Activated T-cell treated with anti-CD3 and anti-CD28 coated beads, Interleukin-2, amount 50 U/mL, for 4 hours (primary cell): Measurements from ENCODE around the gene CLIP4. TPM values are rescaled to one million over a fixed set of nuclear protein-coding genes. Genes with fewer than 3 reads are reported as not detected.

ENCODE experiments used
- ATAC-seq, 2 donors: fragments of 200-7000 bp; cut with Tn5 transposase; one replicate each; pipeline ENCODE4 v1.10.0; 2021
- DNase-seq: peaks from one replicate; pipeline ENCODE4 v3.0.0-alpha.2; 2020
- H3K27me3 Mint-ChIP-seq: one replicate; pipeline ENCODE4 v1.8.0; 2021; ENCODE audit warnings: low read depth, mixed read lengths
- H3K36me3 Mint-ChIP-seq: one replicate; pipeline ENCODE4 v1.8.0; 2022; ENCODE audit warnings: mixed read lengths; ENCODE audit not compliant: insufficient read depth
- H3K4me1 Mint-ChIP-seq: one replicate; pipeline ENCODE4 v1.8.0; 2021; ENCODE audit warnings: low read depth, mixed read lengths
- H3K4me3 Mint-ChIP-seq: one replicate; pipeline ENCODE4 v1.8.0; 2021; ENCODE audit warnings: mild to moderate bottlenecking, moderate library complexity, mixed read lengths
- H3K9me3 Mint-ChIP-seq: one replicate; pipeline ENCODE4 v1.8.0; 2021; ENCODE audit warnings: mixed read lengths
- total RNA-seq, 3 donors: library from RNA; stranded (reverse); gene quantifications; one replicate each; pipeline ENCODE4 v1.2.1, GENCODE V29; 2021

Gene CLIP4
- total RNA-seq, 3 donors from 2014 or later, result 11.7 to 14.5 (median 12.1) TPM

DNA sequence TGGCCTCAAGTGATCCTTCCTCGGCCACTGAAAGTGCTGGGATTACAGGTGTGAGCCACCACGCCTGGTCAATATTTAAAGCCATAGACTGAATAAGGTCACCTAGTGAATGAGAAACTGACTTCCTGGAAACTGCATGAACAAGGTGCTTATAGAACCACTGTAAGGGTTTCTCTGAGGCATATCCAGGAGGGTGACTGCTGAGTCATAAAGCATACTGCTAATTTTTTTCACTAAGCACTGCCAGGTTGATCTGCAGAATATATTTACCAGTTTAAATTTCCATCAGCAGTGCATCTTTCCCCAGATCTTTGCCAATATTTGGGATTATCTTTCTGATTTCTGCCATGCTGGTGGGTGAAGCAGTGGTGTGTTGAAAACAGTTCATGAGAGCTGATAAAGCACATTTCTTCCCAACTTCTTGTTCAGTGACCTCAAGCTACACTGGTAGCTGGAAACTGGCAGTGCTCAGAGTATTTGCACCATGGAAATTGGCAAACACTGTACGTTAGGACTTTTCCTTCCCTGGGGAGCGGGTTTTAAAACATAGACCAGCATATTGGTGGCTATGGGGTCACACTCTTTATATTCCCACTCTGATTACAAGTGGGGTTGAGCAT is 4.2 kb upstream of the CLIP4 start:
- Mint-ChIP-seq H3K27me3 (no peaks in the 10 kb centered on the region), H3K36me3 (no peaks in the 10 kb centered on the region), H3K4me1 (peaks cover 8% of the 10 kb centered on the region), H3K4me3 (no peak overlapping the region), H3K9me3 (no peaks in the 10 kb centered on the region)
- DNase-seq, result no peak
- ATAC-seq, result no peak

DNA sequence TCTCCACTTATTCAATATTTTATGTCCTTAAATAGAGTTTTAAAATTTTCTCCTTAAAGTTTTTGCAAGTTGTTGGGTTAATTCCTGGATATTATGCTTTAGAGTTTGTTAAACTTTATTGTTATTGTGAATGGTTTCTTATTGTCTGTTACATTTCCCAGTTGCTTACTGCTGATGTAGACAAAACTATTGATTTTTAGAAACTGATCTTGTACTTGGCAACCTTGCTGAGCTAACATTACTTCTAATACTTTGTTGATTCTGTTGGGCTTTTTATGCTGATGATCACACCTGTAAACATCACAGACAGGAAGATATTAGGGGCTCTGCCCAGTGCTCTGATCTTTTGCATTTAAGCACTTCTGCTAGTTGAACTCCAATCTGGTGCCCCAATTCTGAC is 2.8 kb upstream of the CLIP4 start:
- DNase-seq (no peak), ATAC-seq (no peak)
- peaks cover 21% of the 10 kb centered on the region for H3K4me1 Mint-ChIP-seq
- H3K4me3 Mint-ChIP-seq, result no peak overlapping the region
- no peaks in the 10 kb centered on the region for H3K9me3 Mint-ChIP-seq
- H3K27me3 Mint-ChIP-seq, result no peaks in the 10 kb centered on the region
- no peaks in the 10 kb centered on the region for H3K36me3 Mint-ChIP-seq

DNA sequence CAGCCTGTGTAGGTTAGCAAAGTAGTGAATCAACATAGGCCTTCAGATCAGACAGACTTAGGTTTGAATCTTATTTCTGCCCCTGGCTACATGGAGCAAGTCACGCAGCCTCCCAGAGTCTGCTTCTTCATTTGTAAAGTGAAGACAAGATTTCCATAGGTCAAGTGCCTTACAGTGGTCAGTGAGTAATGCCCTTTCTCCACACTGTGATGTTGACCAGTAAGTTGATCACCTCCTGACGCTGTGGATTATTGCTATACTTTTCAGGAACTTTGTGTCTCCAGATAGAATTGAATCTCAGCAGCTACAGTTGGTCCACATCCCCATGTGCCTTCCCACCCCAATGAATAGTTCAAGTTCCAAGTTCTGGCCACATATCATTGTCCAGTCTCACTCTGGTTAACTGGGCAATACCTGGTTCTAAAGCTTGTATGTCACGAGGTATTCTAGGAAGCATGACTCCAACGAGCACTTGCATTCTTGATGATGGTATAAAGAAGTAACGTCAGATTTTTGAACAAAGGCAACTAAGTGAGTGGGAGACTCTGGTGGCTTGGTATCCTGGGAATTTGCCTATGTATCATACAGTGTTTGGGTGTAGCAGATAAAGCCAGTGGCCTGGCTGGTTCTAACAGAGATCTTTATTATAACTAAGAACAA is 2.1 kb upstream of the CLIP4 start:
- ATAC-seq (no peak), DNase-seq (no peak)
- no peak overlapping the region for H3K4me3 Mint-ChIP-seq
- H3K27me3 Mint-ChIP-seq, result no peaks in the 10 kb centered on the region
- H3K4me1 Mint-ChIP-seq, result peaks cover 29% of the 10 kb centered on the region
- no peaks in the 10 kb centered on the region for H3K36me3 Mint-ChIP-seq
- H3K9me3 Mint-ChIP-seq, result no peaks in the 10 kb centered on the region

DNA sequence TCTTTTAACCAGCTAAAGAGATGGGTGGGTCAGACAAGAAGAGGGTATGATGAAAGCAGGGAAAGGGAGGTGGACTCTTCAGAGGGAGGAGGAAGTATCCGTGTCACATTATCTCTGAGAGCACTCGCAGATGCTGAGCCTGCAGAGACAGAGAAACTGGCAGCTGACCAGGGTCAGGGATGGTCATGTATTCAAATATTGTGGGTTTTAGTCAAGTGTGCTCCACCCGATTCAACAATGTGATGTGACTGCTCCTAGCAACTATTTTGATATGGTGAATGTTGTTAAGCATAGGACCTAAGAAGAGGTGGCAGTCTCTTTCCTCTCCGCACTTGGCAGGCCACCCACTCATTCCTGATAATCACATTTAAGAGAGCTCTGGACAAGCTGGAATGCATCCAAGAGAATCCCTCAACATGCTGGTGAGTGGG is 1.3 kb upstream of the CLIP4 start:
- peak overlapping the region; percentile 87 for H3K4me3 Mint-ChIP-seq
- H3K4me1 Mint-ChIP-seq, result peaks cover 33% of the 10 kb centered on the region
- no peaks in the 10 kb centered on the region for H3K9me3 Mint-ChIP-seq
- DNase-seq (no peak), ATAC-seq (no peak)
- H3K27me3 Mint-ChIP-seq, result no peaks in the 10 kb centered on the region
- no peaks in the 10 kb centered on the region for H3K36me3 Mint-ChIP-seq

DNA sequence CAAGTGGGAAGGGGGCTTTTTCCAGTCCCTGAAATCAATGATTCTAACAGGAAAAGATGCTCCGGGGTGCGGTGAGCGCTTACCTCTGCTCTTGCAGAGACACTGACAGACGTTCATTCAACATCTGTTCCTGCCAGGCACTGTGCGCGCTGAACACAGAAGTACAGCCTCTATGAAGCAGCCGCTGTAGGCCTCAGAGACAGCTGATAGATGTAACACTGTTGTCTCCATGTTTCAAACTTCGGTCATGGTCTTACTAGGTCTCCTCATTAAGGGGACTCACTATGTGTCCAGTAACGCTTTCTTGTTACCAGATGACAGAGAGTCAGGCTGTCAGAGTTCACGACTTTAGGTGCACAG is 649 bp upstream of the CLIP4 start:
- Mint-ChIP-seq H3K4me3 (peak overlapping the region; percentile 87), H3K4me1 (peaks cover 39% of the 10 kb centered on the region), H3K27me3 (no peaks in the 10 kb centered on the region), H3K36me3 (no peaks in the 10 kb centered on the region), H3K9me3 (no peaks in the 10 kb centered on the region)
- peak; percentile 5 for DNase-seq
- no peak for ATAC-seq

DNA sequence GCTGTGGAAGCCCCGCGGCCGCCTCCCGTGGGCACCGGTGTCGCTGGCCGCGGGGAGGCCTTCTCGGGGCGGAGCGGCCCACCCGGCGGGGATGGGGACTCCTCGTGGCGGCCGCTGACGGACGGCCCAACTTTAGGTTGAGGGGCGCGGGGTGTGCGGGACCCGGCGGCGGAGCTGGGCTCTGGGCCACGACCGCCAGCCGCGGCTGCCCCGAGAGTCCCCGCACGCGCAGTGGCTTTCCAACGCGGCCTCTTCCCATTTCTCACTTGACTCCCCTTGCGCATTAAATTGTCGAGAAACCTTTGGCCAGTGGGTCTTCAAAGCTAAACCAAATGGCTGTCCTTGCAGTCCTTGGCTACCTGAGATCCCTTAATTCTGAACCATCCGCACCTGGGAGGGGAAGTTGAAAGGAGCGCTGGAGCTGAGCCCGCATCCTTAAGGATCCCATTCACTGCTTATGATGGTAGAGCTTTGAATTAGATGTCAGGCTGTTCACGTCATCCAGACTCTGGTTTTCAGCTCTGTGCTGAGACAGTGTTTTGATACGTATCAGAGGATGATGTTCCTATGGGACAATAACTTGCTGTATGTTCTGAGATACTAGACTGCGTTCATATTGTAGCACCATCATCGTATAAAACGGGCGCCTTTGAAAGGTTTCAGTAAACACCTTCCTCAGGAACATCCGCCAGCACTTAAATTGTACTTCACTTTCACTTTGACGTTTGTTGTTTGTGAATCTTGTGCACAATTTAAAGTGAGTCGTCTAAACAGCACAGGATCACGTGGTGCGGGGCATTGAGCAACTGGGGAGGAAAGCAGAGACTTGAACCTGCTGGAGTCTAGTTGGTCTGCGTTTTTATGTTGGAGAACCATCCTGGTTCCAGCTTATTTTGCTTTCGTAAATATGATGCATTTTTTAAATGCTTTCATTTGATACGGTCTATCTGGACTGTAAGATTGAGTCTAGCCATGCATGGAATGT is 874 bp downstream of the CLIP4 start:
- Mint-ChIP-seq H3K9me3 (no peaks in the 10 kb centered on the region), H3K27me3 (no peaks in the 10 kb centered on the region), H3K4me3 (peak overlapping the region; percentile 93), H3K36me3 (peaks cover 3% of the 10 kb centered on the region), H3K4me1 (peaks cover 48% of the 10 kb centered on the region)
- DNase-seq, result peak; percentile 55
- peak; percentile 59 to 61 for ATAC-seq

DNA sequence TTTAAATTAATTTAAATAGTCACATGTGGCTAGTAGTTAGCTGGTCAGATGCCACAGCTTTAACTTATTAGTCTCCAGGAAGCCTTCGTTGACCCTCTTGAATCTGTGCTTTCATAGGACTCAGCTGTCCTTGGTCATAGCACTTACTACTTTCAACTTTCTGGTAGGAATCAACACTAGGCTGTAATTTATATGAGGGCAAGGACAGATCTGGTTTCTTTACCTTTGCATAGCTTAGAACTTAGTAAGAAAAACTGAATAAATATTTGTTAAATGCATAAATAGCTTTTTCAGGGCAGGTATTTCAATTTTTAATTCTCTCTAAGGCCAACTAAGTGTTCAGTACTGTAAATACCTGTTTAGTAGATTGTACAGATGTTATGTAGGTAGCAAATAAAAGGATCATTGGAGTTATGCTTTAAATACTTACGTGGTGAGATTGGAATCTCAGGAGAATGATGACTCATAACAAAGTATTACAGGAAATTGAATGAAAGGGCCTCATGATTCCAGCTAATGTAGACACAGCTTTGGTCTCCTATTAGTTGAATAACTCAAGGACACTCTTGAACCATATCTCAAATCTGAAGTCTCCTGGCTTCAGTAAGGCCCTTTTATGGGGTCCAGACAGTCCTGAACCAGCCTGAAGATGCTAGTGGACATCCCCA is 2.6 kb downstream of the CLIP4 start:
- H3K27me3 Mint-ChIP-seq, result no peaks in the 10 kb centered on the region
- DNase-seq, result no peak
- no peaks in the 10 kb centered on the region for H3K9me3 Mint-ChIP-seq
- peak overlapping the region; percentile 54 for H3K4me3 Mint-ChIP-seq
- ATAC-seq, result no peak
- peaks cover 47% of the 10 kb centered on the region for H3K4me1 Mint-ChIP-seq
- peaks cover 13% of the 10 kb centered on the region for H3K36me3 Mint-ChIP-seq

DNA sequence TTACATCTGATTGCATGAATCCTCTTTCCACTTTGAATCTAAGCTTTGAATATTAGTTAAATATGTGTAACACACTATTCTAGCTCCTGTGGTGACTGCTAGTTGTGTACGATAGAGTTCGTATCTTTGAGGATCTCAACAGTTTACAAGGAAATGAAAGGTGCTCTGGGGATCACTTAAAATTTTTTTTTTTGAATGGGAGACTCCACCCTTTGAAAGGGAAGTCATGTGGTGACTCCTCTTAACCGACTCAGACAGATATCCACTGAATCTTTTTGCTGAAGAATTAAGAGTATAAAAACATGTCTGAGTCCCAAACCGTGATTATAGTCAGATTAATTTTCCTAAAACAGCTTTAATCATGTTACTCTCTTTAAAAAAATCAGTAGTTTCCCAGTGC is 4.0 kb downstream of the CLIP4 start:
- DNase-seq, result no peak
- Mint-ChIP-seq H3K9me3 (peaks cover 10% of the 10 kb centered on the region), H3K4me3 (no peak overlapping the region), H3K4me1 (peaks cover 57% of the 10 kb centered on the region), H3K36me3 (peaks cover 25% of the 10 kb centered on the region), H3K27me3 (no peaks in the 10 kb centered on the region)
- no peak for ATAC-seq

DNA sequence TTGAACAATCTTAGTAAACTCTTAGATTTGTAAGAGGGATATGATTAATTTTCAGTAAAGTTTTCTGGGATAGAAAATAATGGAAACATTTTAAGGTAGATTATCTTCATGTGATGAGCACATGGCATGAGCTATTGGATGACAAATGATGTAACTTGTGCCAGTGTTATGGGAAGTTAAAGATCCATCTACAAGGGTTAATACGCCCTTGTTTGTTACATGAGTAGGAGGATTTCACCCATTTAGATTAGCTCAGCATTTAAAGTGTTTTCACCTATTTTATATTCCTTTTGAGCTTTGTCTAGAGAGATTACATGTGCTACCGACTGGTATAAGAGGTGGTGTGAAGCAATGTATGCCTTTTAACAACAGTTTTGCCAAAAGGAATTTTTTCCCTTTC is 5.6 kb downstream of the CLIP4 start:
- no peak for ATAC-seq
- Mint-ChIP-seq H3K4me3 (no peak overlapping the region), H3K36me3 (peaks cover 40% of the 10 kb centered on the region), H3K4me1 (peaks cover 58% of the 10 kb centered on the region), H3K9me3 (peaks cover 15% of the 10 kb centered on the region), H3K27me3 (no peaks in the 10 kb centered on the region)
- no peak for DNase-seq

DNA sequence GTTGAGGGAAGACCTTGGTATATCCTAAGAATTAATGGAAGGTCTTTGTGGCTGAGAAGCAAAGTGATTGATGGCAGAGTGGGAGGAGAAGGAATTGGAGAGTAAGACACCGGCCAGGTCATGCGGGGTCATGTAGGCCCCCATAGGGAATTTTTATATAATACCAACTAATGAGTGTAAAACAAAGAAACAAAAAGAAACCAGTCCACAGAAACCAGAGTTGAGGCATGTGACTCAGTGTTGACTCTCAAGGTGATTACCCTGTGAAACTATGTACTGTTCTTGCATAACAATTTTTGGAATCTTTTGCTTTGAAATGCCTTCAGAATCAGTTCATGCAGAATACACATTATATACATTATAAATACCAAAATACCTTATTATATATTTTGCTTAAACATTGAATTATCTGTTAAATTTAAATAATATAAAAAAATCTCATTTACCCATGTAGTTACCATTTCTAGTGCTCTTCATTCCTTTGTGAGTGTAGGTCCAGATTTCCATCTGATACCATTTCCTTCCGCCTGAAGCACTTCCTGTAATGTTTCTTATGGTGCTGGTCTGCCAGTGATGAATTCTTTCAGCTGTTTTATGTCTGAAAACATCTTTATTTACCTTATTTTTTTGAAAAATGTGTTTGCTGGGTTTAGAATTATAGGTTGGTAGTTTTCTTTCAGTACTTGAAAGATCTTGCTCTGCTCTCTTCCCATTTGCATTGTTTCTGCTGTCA is 8.6 kb downstream of the CLIP4 start:
- Mint-ChIP-seq H3K4me3 (no peak overlapping the region), H3K36me3 (peaks cover 50% of the 10 kb centered on the region), H3K9me3 (peaks cover 15% of the 10 kb centered on the region), H3K27me3 (no peaks in the 10 kb centered on the region), H3K4me1 (peaks cover 51% of the 10 kb centered on the region)
- ATAC-seq (peak; percentile 95 to 96), DNase-seq (no peak)

DNA sequence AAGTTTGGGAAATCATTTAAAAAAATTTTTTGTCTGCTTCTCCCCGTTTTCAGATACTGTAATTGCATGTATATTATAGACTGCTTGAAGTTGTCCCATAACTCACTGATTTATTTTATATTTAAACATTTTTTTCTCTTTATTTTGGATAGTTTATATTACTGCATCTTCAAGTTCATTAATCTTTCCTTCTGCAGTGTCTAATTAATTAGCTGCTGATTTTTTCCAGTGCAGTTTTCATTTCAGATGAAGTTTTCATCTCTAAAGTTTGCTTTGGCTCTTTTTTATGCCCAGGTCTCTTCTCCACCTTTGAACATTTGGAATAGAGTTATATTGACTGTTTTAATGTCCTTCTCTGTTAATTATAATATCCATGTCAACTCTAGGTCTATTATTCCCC is 9.3 kb downstream of the CLIP4 start:
- H3K4me1 Mint-ChIP-seq, result peaks cover 48% of the 10 kb centered on the region
- H3K27me3 Mint-ChIP-seq, result no peaks in the 10 kb centered on the region
- H3K9me3 Mint-ChIP-seq, result peaks cover 15% of the 10 kb centered on the region
- H3K36me3 Mint-ChIP-seq, result peaks cover 51% of the 10 kb centered on the region
- DNase-seq (no peak), ATAC-seq (no peak)
- H3K4me3 Mint-ChIP-seq, result no peak overlapping the region

DNA sequence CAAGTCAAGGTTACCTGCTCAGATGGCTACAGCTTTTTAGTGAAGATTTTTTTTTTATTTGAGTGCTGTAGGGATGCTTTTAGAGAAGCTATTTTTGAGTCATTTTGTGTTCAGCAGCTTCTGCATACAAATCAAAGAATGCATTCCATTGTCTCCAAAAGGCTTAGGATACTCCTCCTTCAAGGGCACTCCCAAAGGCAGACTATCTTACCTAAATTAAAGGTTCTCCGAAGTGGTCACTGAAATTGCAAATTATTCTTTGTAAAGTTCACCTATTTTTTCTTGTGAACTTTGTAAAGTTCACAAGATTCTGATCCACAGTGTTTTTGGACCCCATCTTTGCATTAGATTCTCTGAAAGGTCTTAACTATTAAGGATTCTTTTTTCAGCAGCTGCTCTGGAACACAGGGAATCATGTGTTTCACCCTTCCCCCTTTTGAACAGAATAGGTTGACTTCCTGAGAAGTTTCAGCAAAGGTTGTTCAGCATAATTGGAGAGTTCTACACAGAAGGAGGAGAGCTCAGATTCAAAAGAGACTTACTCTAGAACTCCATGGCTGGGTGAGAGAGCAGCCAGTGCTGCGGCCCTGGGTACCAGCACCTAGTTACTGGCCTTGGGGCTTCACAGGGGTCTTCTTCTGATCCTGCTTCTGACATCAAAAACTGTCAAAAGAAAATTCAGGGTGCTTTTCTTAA is 14.5 kb downstream of the CLIP4 start:
- Mint-ChIP-seq H3K4me1 (peaks cover 37% of the 10 kb centered on the region), H3K27me3 (no peaks in the 10 kb centered on the region), H3K9me3 (peaks cover 2% of the 10 kb centered on the region), H3K36me3 (peaks cover 39% of the 10 kb centered on the region), H3K4me3 (peak overlapping the region; percentile 60)
- ATAC-seq, result peak in 1 of 2 donors; percentile 39
- no peak for DNase-seq

DNA sequence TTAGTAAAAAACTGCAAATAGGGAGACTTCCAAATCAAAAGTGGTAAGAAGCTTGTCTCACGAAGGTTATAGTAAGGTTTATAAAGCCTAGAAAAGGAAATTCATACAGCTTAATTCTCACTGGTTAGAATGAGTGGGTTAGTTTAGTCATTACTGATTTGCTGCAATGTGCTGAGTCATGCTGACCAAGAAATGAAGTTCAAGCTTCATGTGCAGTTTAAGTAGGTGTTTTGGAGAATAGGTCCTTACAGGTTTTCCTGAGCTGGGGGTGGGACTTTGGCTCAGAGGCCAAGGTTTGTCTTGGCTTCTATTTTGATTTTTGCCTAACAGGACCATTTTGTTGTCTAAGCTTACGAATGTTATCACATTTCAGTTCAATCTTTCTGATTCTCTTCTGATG is 15.1 kb downstream of the CLIP4 start:
- H3K36me3 Mint-ChIP-seq, result peaks cover 33% of the 10 kb centered on the region
- H3K9me3 Mint-ChIP-seq, result no peaks in the 10 kb centered on the region
- DNase-seq, result no peak
- H3K4me1 Mint-ChIP-seq, result peaks cover 36% of the 10 kb centered on the region
- H3K4me3 Mint-ChIP-seq, result peak overlapping the region; percentile 60
- H3K27me3 Mint-ChIP-seq, result no peaks in the 10 kb centered on the region
- peak; percentile 93 to 97 for ATAC-seq
